ENCODE data around the gene SERPINB6. TPM values are rescaled to one million over a fixed set of nuclear protein-coding genes. Genes with fewer than 3 reads are reported as not detected.

Gene SERPINB6
- total and polyA plus RNA-seq, 9 of the 15 experiments (the other 6 are each of a cell fraction or from before 2014, with no cell fraction given) = 86.6 to 211 (median 143) TPM

DNA sequence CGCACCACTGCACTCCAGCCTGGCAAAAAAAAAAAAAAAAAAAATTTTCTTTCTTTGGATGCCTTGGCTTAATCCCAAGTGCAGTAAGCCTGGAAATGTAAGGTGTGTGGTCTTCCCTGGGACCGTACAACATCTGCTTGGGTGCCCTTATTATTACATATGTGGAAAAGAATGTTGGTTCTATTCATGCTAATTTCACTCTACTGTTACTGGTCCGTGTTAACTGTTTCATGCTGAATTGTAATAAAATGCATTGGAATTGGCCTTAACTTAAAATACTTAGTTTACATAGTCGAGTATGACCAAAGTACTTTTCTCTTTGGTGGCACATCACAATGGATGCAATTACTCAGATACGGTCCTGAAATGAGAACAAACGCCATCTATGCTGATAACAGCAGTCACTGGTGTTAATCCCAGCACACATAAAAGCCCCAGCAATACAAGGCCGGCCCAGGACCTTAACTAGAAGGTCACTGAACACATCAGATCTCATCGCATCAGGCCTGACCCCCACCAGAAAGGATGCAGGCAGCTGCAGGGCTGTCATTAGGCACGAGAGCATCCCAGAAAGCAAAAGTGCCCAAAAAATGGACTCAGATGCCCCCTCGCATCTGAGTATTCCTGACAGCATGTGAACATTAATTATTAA lies 1.2 kb downstream of the SERPINB6 start:
- peak; percentile 54 for ATAC-seq
- 12% methylated on average over 10 of the region's 10 CpGs for WGBS (ENCODE audit: insufficient coverage, low coverage, missing lambda C conversion rate)
- TSS peak; percentile 48 for BruUV-seq (replicated peaks)
- peak; percentile 65 for TF ChIP-seq ARID1B (IDR thresholded peaks at IDR 0.05)
- no peak for TF ChIP-seq SMAD2 (IDR thresholded peaks at IDR 0.05; ENCODE audit: low read depth, low read length)
- 0 out of 4 replicates have a peak, but pooled peaks of 1 of the 2 experiments have one; percentile 5 for TF ChIP-seq SIN3A (IDR thresholded peaks at IDR 0.05; ENCODE audit: borderline replicate concordance in 2 of 2, control insufficient read depth in 1 of 2, low read depth in 2 of 2, low read length in 2 of 2)
- no peak for TF ChIP-seq GTF2A2 (tag; IDR thresholded peaks at IDR 0.05)
- no peak for TF ChIP-seq ZNF217 (CRISPR knock-in tag; IDR thresholded peaks at IDR 0.05)
- TF ChIP-seq CREM (IDR thresholded peaks at IDR 0.05; ENCODE audit: low read depth) = peak; percentile 43; the same call in 1 of the 2 replicates
- TF ChIP-seq TCF3 (CRISPR knock-in tag; IDR thresholded peaks at IDR 0.05) = peak; percentile 44; the same call in 1 of the 2 replicates
- TF ChIP-seq CBFA2T3 (IDR thresholded peaks at IDR 0.05) = peak; percentile 81
- TF ChIP-seq PCBP1 (IDR thresholded peaks at IDR 0.05; ENCODE audit: low read depth, low read length, poor library complexity, severe bottlenecking) = no peak
- TF ChIP-seq FOXP1 (CRISPR knock-in tag; IDR thresholded peaks at IDR 0.05) = 0 out of 2 replicates have a peak, but pooled peaks have one; percentile 6
- 0 out of 2 replicates have a peak, but pooled peaks have one; percentile 53 for TF ChIP-seq TARDBP (IDR thresholded peaks at IDR 0.05)
- TF ChIP-seq POLR2AphosphoS5 (IDR thresholded peaks at IDR 0.05; ENCODE audit: control insufficient read depth, insufficient read depth, low read depth, low read length) = peak; percentile 55; the same call in 1 of the 2 replicates
- 0 out of 2 replicates have a peak, but pooled peaks have one; percentile 34 for TF ChIP-seq ATF6 (CRISPR knock-in tag; IDR thresholded peaks at IDR 0.05)
- no peak for TF ChIP-seq JUN (IDR thresholded peaks at IDR 0.05; ENCODE audit: borderline replicate concordance, low read depth, low read length)
- TF ChIP-seq JUN (CRISPR knock-in tag; IDR thresholded peaks at IDR 0.05; ENCODE audit: borderline replicate concordance) = 0 out of 2 replicates have a peak, but pooled peaks have one; percentile 22
- TF ChIP-seq ASH1L (IDR thresholded peaks at IDR 0.05; ENCODE audit: borderline replicate concordance, low read depth, partially characterized antibody) = peak; percentile 19
- TF ChIP-seq, protein P1, sequence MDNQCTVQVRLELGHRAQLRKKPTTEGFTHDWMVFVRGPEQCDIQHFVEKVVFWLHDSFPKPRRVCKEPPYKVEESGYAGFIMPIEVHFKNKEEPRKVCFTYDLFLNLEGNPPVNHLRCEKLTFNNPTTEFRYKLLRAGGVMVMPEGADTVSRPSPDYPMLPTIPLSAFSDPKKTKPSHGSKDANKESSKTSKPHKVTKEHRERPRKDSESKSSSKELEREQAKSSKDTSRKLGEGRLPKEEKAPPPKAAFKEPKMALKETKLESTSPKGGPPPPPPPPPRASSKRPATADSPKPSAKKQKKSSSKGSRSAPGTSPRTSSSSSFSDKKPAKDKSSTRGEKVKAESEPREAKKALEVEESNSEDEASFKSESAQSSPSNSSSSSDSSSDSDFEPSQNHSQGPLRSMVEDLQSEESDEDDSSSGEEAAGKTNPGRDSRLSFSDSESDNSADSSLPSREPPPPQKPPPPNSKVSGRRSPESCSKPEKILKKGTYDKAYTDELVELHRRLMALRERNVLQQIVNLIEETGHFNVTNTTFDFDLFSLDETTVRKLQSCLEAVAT (IDR thresholded peaks at IDR 0.05) = 0 out of 4 replicates have a peak, but pooled peaks of 1 of the 2 experiments have one; percentile 9
- TF ChIP-seq TEAD4 (IDR thresholded peaks at IDR 0.05; ENCODE audit: low read length) = peak; percentile 65
- no peak for TF ChIP-seq TEAD4 (CRISPR knock-in tag; IDR thresholded peaks at IDR 0.05; ENCODE audit: borderline replicate concordance)

More for the DNA sequence above, 1.2 kb downstream of the SERPINB6 start:
- Histone ChIP-seq H3K9ac (ENCODE audit: insufficient read depth in 1 of 2, low read depth in 2 of 2, low read length in 2 of 2) (peak overlapping the region; percentile 12 to 76; a peak in 3 of 4 replicates), H3K27ac (ENCODE audit: extremely low read depth, low read depth, low read length) (peak overlapping the region; percentile 83), H3K9me1 (ENCODE audit: control insufficient read depth, insufficient read depth, low read length) (no peaks in the 10 kb centered on the region), H3K27me3 (ENCODE audit: control insufficient read depth in 2 of 2, insufficient read depth in 2 of 2, low read length in 2 of 2) (no peaks in the 10 kb centered on the region), H3K79me2 (ENCODE audit: control insufficient read depth, insufficient read depth, low read length) (peaks cover 64% of the 10 kb centered on the region), H3K4me2 (ENCODE audit: insufficient read depth, low read length) (peak overlapping the region; percentile 90), H3K36me3 (ENCODE audit: control insufficient read depth, insufficient read depth, low read length) (peaks cover 9% of the 10 kb centered on the region; the same call in 1 of the 3 replicates), H3K4me1 (replicated peaks in 1 of 2; ENCODE audit: control insufficient read depth in 2 of 2, insufficient read depth in 2 of 2, low read length in 2 of 2) (peaks cover 36 to 41% of the 10 kb centered on the region in 2 experiments), H3K4me3 (peak overlapping the region; percentile 67), H3K9me3 (replicated peaks; ENCODE audit: control insufficient read depth, insufficient read depth, low read depth, low read length) (no peaks in the 10 kb centered on the region), H4K20me1 (replicated peaks; ENCODE audit: control insufficient read depth, insufficient read depth, low read length) (no peaks in the 10 kb centered on the region), H2AFZ (ENCODE audit: low read depth, low read length) (no peak overlapping the region)
- ChIA-PET CTCF (ENCODE audit: low intra/inter-chr PET ratio) (no interaction called here), POLR2A (no interaction called here)
- intact Hi-C loops (cut with micrococcal nuclease) = loop anchor here (1.0 kb wide), 1 partner anchor 19 kb away; no protein-coding TSS in a partner anchor
- DNase-seq (ENCODE audit: extremely low read depth in 1 of 4, low spot score in 3 of 4) (peak in 3 of 4 experiments; percentile 49 to 84 (median 69)), FAIRE-seq (peak; percentile 51)
- in situ Hi-C loops (cut with MboI) = no loop called here

All from K562 (cell line).